OCI-LY7 (cell line): ENCODE results near the gene ALDOA. TPM values are rescaled to one million over a fixed set of nuclear protein-coding genes. Genes with fewer than 3 reads are reported as not detected.

ENCODE experiments used
- BruUV-seq: library from RNA; stranded (reverse); fragments of 400-500 nt; replicated peaks from 2 replicates; lab custom pipeline; 2021; lab: Mats Ljungman, UMichigan
- CTCF ChIA-PET: fragments of 300-600 bp; sonication (Branson Sonifier 250); formaldehyde crosslinking; loops from one replicate; lab custom pipeline; 2022; ENCODE audit warnings: antibody characterized with exemption; ENCODE audit not compliant: unreplicated experiment; lab: Charles Lee
- POLR2A ChIA-PET: fragments of 300-600 bp; sonication (Branson Sonifier 250); formaldehyde crosslinking; loops from one replicate; lab custom pipeline; 2022; ENCODE audit warnings: antibody characterized with exemption; lab: Charles Lee
- DNase-seq: peaks from one replicate; pipeline ENCODE4 v3.0.0-alpha.2; 2015; ENCODE audit warnings: low spot score
- H2AFZ ChIP-seq: fragments of 200-600 bp; sonication (generic), shearing (Covaris generic); 2 replicates; pipeline ENCODE4 v1.6.1; 2014; ENCODE audit warnings: mild to moderate bottlenecking, antibody characterized with exemption, low read length, moderate library complexity
- H3K27ac ChIP-seq: fragments of 200-600 bp; sonication (generic); 2 replicates; pipeline ENCODE4 v1.5.1; 2014; ENCODE audit warnings: mixed run types, low read depth, mild to moderate bottlenecking, moderate library complexity, low read length, inconsistent platforms; ENCODE audit not compliant: poor library complexity, severe bottlenecking
- H3K36me3 ChIP-seq: fragments of 200-600 bp; sonication (generic); 2 replicates; pipeline ENCODE4 v1.6.1; 2014; ENCODE audit warnings: mild to moderate bottlenecking, antibody characterized with exemption, low read length, moderate library complexity, mixed read lengths; ENCODE audit not compliant: insufficient read depth
- H3K4me1 ChIP-seq: fragments of 200-600 bp; sonication (generic); 2 replicates; pipeline ENCODE4 v1.5.1; 2014; ENCODE audit warnings: mild to moderate bottlenecking, low read length; ENCODE audit not compliant: insufficient read depth, poor library complexity, severe bottlenecking
- H3K4me2 ChIP-seq: fragments of 200-600 bp; sonication (generic); 2 replicates; pipeline ENCODE4 v1.6.1; 2014; ENCODE audit warnings: mild to moderate bottlenecking, low read length
- H3K4me3 ChIP-seq: fragments of 200-600 bp; sonication (generic); 2 replicates; pipeline ENCODE4 v1.5.1; 2014; ENCODE audit warnings: mild to moderate bottlenecking, low read depth, low read length; ENCODE audit not compliant: poor library complexity, severe bottlenecking
- H3K79me2 ChIP-seq: fragments of 200-600 bp; sonication (generic); 2 replicates; pipeline ENCODE4 v1.6.1; 2016; ENCODE audit warnings: low read depth, mild to moderate bottlenecking, low read length, moderate library complexity, mixed read lengths; ENCODE audit not compliant: insufficient read depth
- H3K9me2 ChIP-seq: fragments of 200-600 bp; sonication (generic); 2 replicates; pipeline ENCODE4 v1.6.1; 2016; ENCODE audit warnings: mild to moderate bottlenecking, low read length, mixed read lengths; ENCODE audit not compliant: insufficient read depth
- H3K9me3 ChIP-seq: fragments of 200-600 bp; sonication (generic); 2 replicates; pipeline ENCODE4 v1.6.1; 2014; ENCODE audit warnings: mild to moderate bottlenecking, mixed run types, low read length, mixed read lengths
- H4K20me1 ChIP-seq: fragments of 200-600 bp; sonication (generic); 2 replicates; pipeline ENCODE4 v1.6.1; 2014; ENCODE audit warnings: mild to moderate bottlenecking, antibody characterized with exemption, low read length, moderate library complexity, mixed read lengths; ENCODE audit not compliant: insufficient read depth
- EZH2phosphoT487 ChIP-seq: fragments of 200-600 bp; sonication (generic); IDR thresholded peaks from 2 replicates; pipeline ENCODE4 v1.6.1; 2018; ENCODE audit warnings: low read depth, borderline replicate concordance, mild to moderate bottlenecking, mixed run types, antibody characterized with exemption, low read length, moderate library complexity, mixed read lengths
- intact Hi-C: fragments of 100-400 bp; cut with micrococcal nuclease; formaldehyde crosslinking; loops from one replicate; pipeline ENCODE4 v1.10.0; 2022; ENCODE audit not compliant: unreplicated experiment
- total RNA-seq, 2 experiments: library from RNA; depleted of rRNA in 1 of 2; stranded (reverse); fragments of >200 nt in 1 of 2; shearing (Covaris generic) in 1 of 2; gene quantifications; 2 replicates each; pipeline ENCODE4 v1.2.3, GENCODE V29; 2014 to 2022
- TF ChIP-seq, protein P1 (sequence below): fragments of 200-600 bp; sonication (generic); conservative IDR thresholded peaks from 2 replicates; pipeline ENCODE4 v1.5.1; 2014; ENCODE audit warnings: mild to moderate bottlenecking, antibody characterized with exemption, low read length, moderate library complexity, mixed read lengths

Gene ALDOA
- total RNA-seq, 2 experiments from 2014 or later = 809 to 1,029 TPM

DNA sequence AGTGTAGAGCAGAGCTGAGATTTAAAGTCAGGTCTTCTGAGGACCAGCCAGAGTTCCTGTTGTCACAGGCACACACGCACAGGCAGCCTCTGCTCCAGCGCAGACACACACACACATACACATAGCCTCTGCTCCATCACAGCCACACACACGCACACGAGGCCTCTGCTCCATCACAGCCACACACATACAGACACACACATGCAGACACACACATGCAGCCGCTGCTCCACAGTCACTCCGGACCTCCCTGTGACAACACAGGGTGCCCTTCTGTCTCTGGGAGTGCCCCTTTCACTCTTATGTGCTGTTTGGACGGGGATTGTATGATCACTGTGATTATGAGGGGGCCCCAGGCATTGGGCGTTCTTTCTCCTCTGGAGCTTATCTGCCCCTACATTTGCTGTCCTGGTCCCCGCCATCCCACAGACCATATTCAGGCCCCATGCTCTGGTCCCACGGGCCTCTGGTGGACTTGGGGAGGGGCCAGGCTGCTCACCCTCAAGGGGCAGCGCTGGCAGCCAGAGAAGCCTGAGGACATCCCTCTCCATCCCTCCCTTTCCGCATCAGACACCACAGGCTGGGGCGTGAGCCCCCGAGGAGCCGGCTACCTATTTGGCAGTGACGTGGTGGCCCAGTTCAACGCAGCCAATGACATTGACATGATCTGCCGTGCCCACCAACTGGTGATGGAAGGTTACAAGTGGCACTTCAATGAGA, 18.7 kb downstream of the ALDOA start:
- intact Hi-C loops = no loop called here
- Histone ChIP-seq H2AFZ (no peak overlapping the region), H3K27ac (no peak overlapping the region), H3K4me3 (no peak overlapping the region), H4K20me1 (no peaks in the 10 kb centered on the region), H3K36me3 (peaks cover 77% of the 10 kb centered on the region), H3K9me3 (no peaks in the 10 kb centered on the region), H3K9me2 (no peaks in the 10 kb centered on the region), H3K4me2 (no peak overlapping the region), H3K4me1 (no peaks in the 10 kb centered on the region), H3K79me2 (peaks cover 8% of the 10 kb centered on the region; the same call in 1 of the 2 replicates)
- ChIA-PET POLR2A (no interaction called here), CTCF (no interaction called here)
- no TSS peak for BruUV-seq
- TF ChIP-seq, protein P1, sequence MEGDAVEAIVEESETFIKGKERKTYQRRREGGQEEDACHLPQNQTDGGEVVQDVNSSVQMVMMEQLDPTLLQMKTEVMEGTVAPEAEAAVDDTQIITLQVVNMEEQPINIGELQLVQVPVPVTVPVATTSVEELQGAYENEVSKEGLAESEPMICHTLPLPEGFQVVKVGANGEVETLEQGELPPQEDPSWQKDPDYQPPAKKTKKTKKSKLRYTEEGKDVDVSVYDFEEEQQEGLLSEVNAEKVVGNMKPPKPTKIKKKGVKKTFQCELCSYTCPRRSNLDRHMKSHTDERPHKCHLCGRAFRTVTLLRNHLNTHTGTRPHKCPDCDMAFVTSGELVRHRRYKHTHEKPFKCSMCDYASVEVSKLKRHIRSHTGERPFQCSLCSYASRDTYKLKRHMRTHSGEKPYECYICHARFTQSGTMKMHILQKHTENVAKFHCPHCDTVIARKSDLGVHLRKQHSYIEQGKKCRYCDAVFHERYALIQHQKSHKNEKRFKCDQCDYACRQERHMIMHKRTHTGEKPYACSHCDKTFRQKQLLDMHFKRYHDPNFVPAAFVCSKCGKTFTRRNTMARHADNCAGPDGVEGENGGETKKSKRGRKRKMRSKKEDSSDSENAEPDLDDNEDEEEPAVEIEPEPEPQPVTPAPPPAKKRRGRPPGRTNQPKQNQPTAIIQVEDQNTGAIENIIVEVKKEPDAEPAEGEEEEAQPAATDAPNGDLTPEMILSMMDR = no peak
- TF ChIP-seq EZH2phosphoT487 = no peak
- no peak for DNase-seq

GRCh38 chr16:30084816-30085159, 19.2 kb downstream of the ALDOA start:
- H3K36me3 ChIP-seq = peaks cover 72% of the 10 kb centered on the region
- intact Hi-C loops = no loop called here
- ChIA-PET CTCF (no interaction called here), POLR2A (no interaction called here)
- H3K27ac ChIP-seq = no peak overlapping the region
- no peak for DNase-seq
- H3K9me2 ChIP-seq = no peaks in the 10 kb centered on the region
- no peak overlapping the region for H3K4me2 ChIP-seq
- H3K79me2 ChIP-seq = peaks cover 3% of the 10 kb centered on the region; the same call in 1 of the 2 replicates
- no peak overlapping the region for H2AFZ ChIP-seq
- H3K9me3 ChIP-seq = no peaks in the 10 kb centered on the region
- no peaks in the 10 kb centered on the region for H4K20me1 ChIP-seq
- TSS peak; percentile 67 for BruUV-seq
- TF ChIP-seq, protein P1 = no peak
- TF ChIP-seq EZH2phosphoT487 = no peak
- no peaks in the 10 kb centered on the region for H3K4me1 ChIP-seq
- H3K4me3 ChIP-seq = no peak overlapping the region

DNA sequence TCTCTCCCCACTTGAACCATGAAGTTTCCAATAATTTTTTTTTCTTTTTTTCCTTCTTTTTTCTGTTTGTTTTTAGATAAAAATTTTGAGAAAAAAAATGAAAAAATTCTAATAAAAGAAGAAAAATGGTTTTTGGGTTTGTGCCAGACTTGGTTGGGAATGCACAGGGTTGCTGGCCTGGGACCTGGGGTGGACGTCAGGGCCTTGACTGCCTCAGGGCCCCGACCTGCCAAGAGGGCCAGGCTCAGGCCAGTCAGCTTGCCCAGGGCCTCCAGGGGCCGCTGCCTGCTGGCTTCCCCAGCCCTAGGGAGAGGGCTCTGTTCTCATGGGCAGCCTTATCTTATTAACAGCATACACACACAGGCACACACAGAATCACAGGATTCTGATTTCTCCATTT, 19.7 kb downstream of the ALDOA start:
- Histone ChIP-seq H4K20me1 (no peaks in the 10 kb centered on the region), H3K36me3 (peaks cover 67% of the 10 kb centered on the region), H3K4me2 (no peak overlapping the region), H3K4me3 (no peak overlapping the region), H2AFZ (no peak overlapping the region), H3K4me1 (no peaks in the 10 kb centered on the region), H3K79me2 (no peaks in the 10 kb centered on the region), H3K27ac (no peak overlapping the region), H3K9me3 (no peaks in the 10 kb centered on the region), H3K9me2 (no peaks in the 10 kb centered on the region)
- no peak for DNase-seq
- POLR2A ChIA-PET = no interaction called here
- CTCF ChIA-PET = no interaction called here
- intact Hi-C loops = no loop called here
- no TSS peak for BruUV-seq
- TF ChIP-seq EZH2phosphoT487 = no peak
